Measurements from ENCODE around the gene ALKBH2.

DNA sequence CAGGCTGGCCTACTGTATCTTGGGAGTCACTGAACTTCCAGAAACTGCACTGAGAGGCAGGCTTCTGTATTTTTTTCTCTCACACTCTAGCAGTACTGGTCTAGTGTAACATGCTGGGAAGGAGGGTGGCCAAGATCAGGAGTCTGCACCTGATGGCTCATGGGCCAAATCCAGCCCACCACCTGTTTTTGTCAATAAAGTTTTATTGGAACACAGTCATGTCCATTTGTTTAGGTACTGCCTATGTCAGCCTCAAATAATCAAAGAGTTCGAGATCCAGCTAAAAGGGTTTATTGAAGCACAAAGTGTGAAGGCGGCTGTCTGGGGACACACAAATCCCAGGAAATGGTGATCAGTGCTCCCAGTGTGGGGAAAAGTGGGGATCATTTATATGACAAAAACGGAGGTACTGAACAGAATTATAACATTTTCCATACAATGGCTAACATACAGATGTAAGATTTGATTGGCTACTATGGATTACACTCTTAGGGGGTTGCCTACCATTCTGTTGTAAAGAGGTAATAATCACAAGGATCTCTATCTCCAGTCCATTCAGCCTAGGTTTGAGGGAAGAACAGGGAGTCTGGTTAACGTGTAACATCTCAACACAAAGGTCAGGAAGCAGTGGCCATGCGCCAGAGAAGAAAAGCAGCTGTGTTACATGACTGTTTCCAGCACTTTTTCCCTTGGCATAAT is 28.0 kb downstream of the ALKBH2 start:
- TF ChIP-seq POLR2A (IDR thresholded peaks at IDR 0.05; ENCODE audit: low read length) (no peak), GATA1 (IDR thresholded peaks at IDR 0.05; ENCODE audit: low read depth, low read length) (no peak)
